Keratinocyte (primary cell): ENCODE results near the gene MEG3. TPM values are rescaled to one million over a fixed set of nuclear protein-coding genes. Genes with fewer than 3 reads are reported as not detected.

Source experiments
- DNase-seq: peaks from one replicate; pipeline ENCODE4 v3.0.0-alpha.2; 2011; ENCODE audit warnings: low read depth, missing footprints, low spot score
- FAIRE-seq: peaks from 2 replicates; lab custom pipeline; 2011; peaks lifted over from hg19 to GRCh38; lab: Jason Lieb, UNC
- H2AFZ ChIP-seq: 2 replicates; pipeline ENCODE4 v1.6.0; 2012; ENCODE audit warnings: low read length, control low read depth, inconsistent platforms; ENCODE audit not compliant: control insufficient read depth
- H3K27ac ChIP-seq: 2 replicates; pipeline ENCODE4 v1.5.1; 2011; ENCODE audit warnings: low read length; ENCODE audit not compliant: control insufficient read depth, insufficient read depth
- H3K27me3 ChIP-seq: 3 replicates; pipeline ENCODE4 v1.6.0; 2011; ENCODE audit warnings: low read length; ENCODE audit not compliant: control insufficient read depth, insufficient read depth; ENCODE audit errors: extremely low read depth
- H3K36me3 ChIP-seq, 2 experiments: 2 replicates in 1 of 2; 3 replicates in 1 of 2; pipeline ENCODE4 v1.5.1; 2011; ENCODE audit warnings: low read length in 2 of 2, mild to moderate bottlenecking in 1 of 2; ENCODE audit not compliant: control insufficient read depth in 2 of 2, insufficient read depth in 2 of 2; ENCODE audit errors: extremely low read depth in 1 of 2
- H3K4me1 ChIP-seq: 3 replicates; pipeline ENCODE4 v1.5.1; 2011; ENCODE audit warnings: low read length; ENCODE audit not compliant: control insufficient read depth, insufficient read depth; ENCODE audit errors: extremely low read depth
- H3K4me2 ChIP-seq: 3 replicates; pipeline ENCODE4 v1.6.0; 2011; ENCODE audit warnings: low read depth, low read length; ENCODE audit not compliant: control insufficient read depth, insufficient read depth; ENCODE audit errors: extremely low read depth
- H3K4me3 ChIP-seq, 3 experiments: fragments of 200-600 bp in 1 of 3; sonication (generic) in 1 of 3; 2 replicates in 2 of 3; 3 replicates in 1 of 3; pipeline ENCODE4 v1.5.1; 2011 to 2016; ENCODE audit warnings: low read length in 3 of 3, mild to moderate bottlenecking in 3 of 3, control low read depth in 2 of 3, inconsistent platforms in 1 of 3, low read depth in 1 of 3, mixed read lengths in 1 of 3, mixed run types in 1 of 3, moderate library complexity in 1 of 3; ENCODE audit not compliant: control insufficient read depth in 2 of 3, insufficient read depth in 2 of 3; ENCODE audit errors: extremely low read depth in 1 of 3
- H3K79me2 ChIP-seq: 2 replicates; pipeline ENCODE4 v1.6.0; 2012; ENCODE audit warnings: low read length; ENCODE audit not compliant: control insufficient read depth, insufficient read depth
- H3K9ac ChIP-seq: 3 replicates; pipeline ENCODE4 v1.6.0; 2011; ENCODE audit warnings: low read length; ENCODE audit not compliant: control insufficient read depth, insufficient read depth; ENCODE audit errors: extremely low read depth
- H3K9me1 ChIP-seq: 3 replicates; pipeline ENCODE4 v1.6.0; 2011; ENCODE audit warnings: low read length; ENCODE audit not compliant: control insufficient read depth, insufficient read depth; ENCODE audit errors: extremely low read depth
- H3K9me3 ChIP-seq: 2 replicates; pipeline ENCODE4 v1.5.1; 2012; ENCODE audit warnings: low read depth, low read length; ENCODE audit not compliant: control insufficient read depth
- H4K20me1 ChIP-seq: 3 replicates; pipeline ENCODE4 v1.6.0; 2011; ENCODE audit warnings: low read length; ENCODE audit not compliant: control insufficient read depth, insufficient read depth; ENCODE audit errors: extremely low read depth
- CTCF ChIP-seq, 3 experiments: IDR thresholded peaks in 1 of 3; conservative IDR thresholded peaks in 1 of 3; optimal IDR thresholded peaks in 1 of 3; 2 replicates in 2 of 3; 3 replicates in 1 of 3; pipeline versions ENCODE3 to v1.5.1; 2011; ENCODE audit warnings: low read length in 3 of 3, mild to moderate bottlenecking in 3 of 3, moderate library complexity in 2 of 3, control low read depth in 1 of 3, inconsistent platforms in 1 of 3; ENCODE audit not compliant: insufficient read depth in 2 of 3; ENCODE audit errors: extremely low read depth in 1 of 3
- EZH2 ChIP-seq: IDR thresholded peaks from one replicate; pipeline ENCODE4 v1.6.1; 2012; ENCODE audit warnings: inconsistent platforms, mild to moderate bottlenecking, low read length, moderate library complexity
- dilution Hi-C: fragments of 300-500 bp; cut with MboI; formaldehyde crosslinking; loops from one replicate; pipeline ENCODE4 v1.7.0; 2020; ENCODE audit warnings: low sequenced_read_pairs; ENCODE audit not compliant: extremely low pct_ligation_motif_present
- polyA plus RNA-seq, 5 experiments: library from polyadenylated mRNA; depleted of rRNA in 3 of 5; stranded (reverse) in 3 of 5; stranded (forward) in 1 of 5; unstranded in 1 of 5; fragments of >200 nt; gene quantifications; 1 replicate in 1 of 5; 2 replicates in 3 of 5; 3 replicates in 1 of 5; pipeline versions ENCODE4 v1.2.1 to v1.2.3, GENCODE V29; 2011 to 2012; ENCODE audit warnings: missing spikeins in 2 of 5, low read depth in 1 of 5, low replicate concordance in 1 of 5

The MEG3 gene
- polyA plus RNA-seq, 1 donor (not counting 4 experiments of a cell fraction or from before 2014, with no cell fraction given) = 5.6 TPM

GRCh38 chr14:100834794-100835547 lies 9.1 kb downstream of the MEG3 start:
- H3K27ac ChIP-seq = no peak overlapping the region
- TF ChIP-seq EZH2 (no peak), CTCF (optimal IDR thresholded peaks at IDR 0.05 in 1 of 3, IDR thresholded peaks at IDR 0.05 in 1 of 3, conservative IDR thresholded peaks at IDR 0.05 in 1 of 3; ENCODE audit: extremely low read depth in 1 of 3, insufficient read depth in 2 of 3, low read length in 3 of 3) (no peak)
- H3K27me3 ChIP-seq = no peaks in the 10 kb centered on the region
- dilution Hi-C loops = no loop called here
- no peaks in the 10 kb centered on the region for H3K79me2 ChIP-seq
- no peaks in the 10 kb centered on the region for H3K9me1 ChIP-seq
- H3K4me3 ChIP-seq = no peak overlapping the region
- no peaks in the 10 kb centered on the region for H3K9me3 ChIP-seq
- no peaks in the 10 kb centered on the region for H3K4me1 ChIP-seq
- H3K36me3 ChIP-seq = no peaks in the 10 kb centered on the region
- H3K9ac ChIP-seq = no peak overlapping the region
- no peak overlapping the region for H3K4me2 ChIP-seq
- H4K20me1 ChIP-seq = no peaks in the 10 kb centered on the region
- no peak overlapping the region for H2AFZ ChIP-seq
- DNase-seq = no peak
- FAIRE-seq = no peak

- Histone ChIP-seq H3K4me2 (no peak overlapping the region), H3K4me3 (no peak overlapping the region), H3K27ac (no peak overlapping the region), H3K36me3 (no peaks in the 10 kb centered on the region), H3K79me2 (no peaks in the 10 kb centered on the region), H3K9me1 (no peaks in the 10 kb centered on the region), H3K27me3 (no peaks in the 10 kb centered on the region), H4K20me1 (no peaks in the 10 kb centered on the region), H3K9me3 (no peaks in the 10 kb centered on the region), H3K9ac (no peak overlapping the region), H2AFZ (no peak overlapping the region), H3K4me1 (no peaks in the 10 kb centered on the region)
- dilution Hi-C loops = no loop called here
- DNase-seq = no peak
- TF ChIP-seq CTCF (optimal IDR thresholded peaks at IDR 0.05 in 1 of 3, IDR thresholded peaks at IDR 0.05 in 1 of 3, conservative IDR thresholded peaks at IDR 0.05 in 1 of 3; ENCODE audit: extremely low read depth in 1 of 3, insufficient read depth in 2 of 3, low read length in 3 of 3) (no peak), EZH2 (no peak)
- no peak for FAIRE-seq
These were observed 9.8 kb downstream of the MEG3 start for GRCh38 chr14:100835548-100836310.
